HepG2 (cell line): Measurements from ENCODE around the gene CNNM4. TPM values are rescaled to one million over a fixed set of nuclear protein-coding genes. Genes with fewer than 3 reads are reported as not detected.

Source experiments
- ATF2 ChIP-seq: sonication (generic); formaldehyde crosslinking; IDR thresholded peaks from 2 replicates; pipeline ENCODE4 v1.4.0; 2020; ENCODE audit warnings: missing genetic modification reagents
- GABPB1 ChIP-seq: IDR thresholded peaks from 2 replicates; pipeline ENCODE4 v1.6.1; 2016; ENCODE audit warnings: mild to moderate bottlenecking, missing genetic modification reagents, moderate library complexity, missing compliant biosample characterization
- GPN1 ChIP-seq: sonication (generic); formaldehyde crosslinking; IDR thresholded peaks from 2 replicates; pipeline ENCODE4 v1.5.1; 2020; ENCODE audit warnings: missing genetic modification reagents, borderline replicate concordance
- HMG20B ChIP-seq: conservative IDR thresholded peaks from 2 replicates; pipeline ENCODE4 v1.6.1; 2016; ENCODE audit warnings: missing genetic modification reagents, missing compliant biosample characterization
- HNF4G ChIP-seq, 2 experiments: sonication (generic) in 1 of 2; formaldehyde crosslinking in 1 of 2; IDR thresholded peaks; 2 replicates each; pipeline versions ENCODE4 v1.4.0 to v1.6.1; 2011 to 2020; ENCODE audit warnings: borderline replicate concordance in 2 of 2, low read depth in 2 of 2, mild to moderate bottlenecking in 2 of 2, low read length in 1 of 2, missing genetic modification reagents in 1 of 2, moderate library complexity in 1 of 2
- HNRNPK ChIP-seq: fragments of 200-400 bp; formaldehyde crosslinking; IDR thresholded peaks from 2 replicates; pipeline ENCODE4 v1.6.1; 2018; ENCODE audit warnings: low read length, low read depth, moderate library complexity, mild to moderate bottlenecking; ENCODE audit not compliant: poor library complexity, severe bottlenecking
- KLF13 ChIP-seq: sonication (generic); formaldehyde crosslinking; IDR thresholded peaks from 2 replicates; pipeline ENCODE4 v1.4.0; 2020; ENCODE audit warnings: mild to moderate bottlenecking, missing genetic modification reagents
- POLR2G ChIP-seq: fragments of 200-400 bp; formaldehyde crosslinking; IDR thresholded peaks from 2 replicates; pipeline ENCODE4 v1.6.1; 2018; ENCODE audit warnings: mild to moderate bottlenecking, low read depth, low read length, moderate library complexity
- REPIN1 ChIP-seq: sonication (generic); formaldehyde crosslinking; IDR thresholded peaks from 2 replicates; pipeline ENCODE4 v1.8.0; 2022; ENCODE audit warnings: missing genetic modification reagents, low read depth, mild to moderate bottlenecking, borderline replicate concordance
- REST ChIP-seq, 2 experiments: IDR thresholded peaks; 2 replicates each; pipeline ENCODE4 v1.6.1; 2011 to 2012; ENCODE audit warnings: low read length in 2 of 2, borderline replicate concordance in 1 of 2, low read depth in 1 of 2, mild to moderate bottlenecking in 1 of 2, moderate library complexity in 1 of 2
- ZBTB38 ChIP-seq: sonication (generic); formaldehyde crosslinking; IDR thresholded peaks from 2 replicates; pipeline ENCODE4 v1.5.1; 2020; ENCODE audit warnings: mild to moderate bottlenecking, missing genetic modification reagents
- ZFP90 ChIP-seq: sonication (generic); formaldehyde crosslinking; IDR thresholded peaks from 2 replicates; pipeline ENCODE4 v1.8.0; 2022; ENCODE audit warnings: missing genetic modification reagents, mild to moderate bottlenecking, inconsistent platforms, borderline replicate concordance
- ZKSCAN5 ChIP-seq: sonication (generic); formaldehyde crosslinking; IDR thresholded peaks from 2 replicates; pipeline ENCODE4 v1.5.1; 2020; ENCODE audit warnings: mild to moderate bottlenecking, missing genetic modification reagents
- ZNF354B ChIP-seq: sonication (generic); formaldehyde crosslinking; IDR thresholded peaks from 2 replicates; pipeline ENCODE4 v1.8.0; 2022; ENCODE audit warnings: mild to moderate bottlenecking, missing genetic modification reagents
- ZNF564 ChIP-seq: sonication (generic); formaldehyde crosslinking; IDR thresholded peaks from 2 replicates; pipeline ENCODE4 v1.8.1; 2023; ENCODE audit warnings: mild to moderate bottlenecking, missing genetic modification reagents
- ZNF597 ChIP-seq: sonication (generic); formaldehyde crosslinking; IDR thresholded peaks from 2 replicates; pipeline ENCODE4 v1.5.0; 2020; ENCODE audit warnings: missing genetic modification reagents
- ZNF784 ChIP-seq: sonication (generic); formaldehyde crosslinking; IDR thresholded peaks from 2 replicates; pipeline ENCODE4 v1.5.1; 2020; ENCODE audit warnings: missing genetic modification reagents, mild to moderate bottlenecking, borderline replicate concordance
- ZSCAN30 ChIP-seq: sonication (generic); formaldehyde crosslinking; IDR thresholded peaks from 2 replicates; pipeline ENCODE4 v1.5.0; 2020; ENCODE audit warnings: mild to moderate bottlenecking, missing genetic modification reagents
- polyA plus RNA-seq, 8 experiments: library from polyadenylated mRNA; depleted of rRNA in 3 of 8; stranded (reverse) in 7 of 8; unstranded in 1 of 8; fragments of >200 nt; fragmentation: Illumina TruSeq in 4 of 8; extraction: Trizol in 4 of 8; gene quantifications; 2 replicates each; pipeline versions ENCODE4 v1.2.1 to v1.2.3, GENCODE V29; 2011 to 2016; ENCODE audit warnings: low read depth in 4 of 8, missing spikeins in 1 of 8, mixed read lengths in 1 of 8; ENCODE audit not compliant: insufficient read depth in 1 of 8
- total RNA-seq, 5 experiments: library from RNA; depleted of rRNA; stranded (reverse); fragments of >200 nt; fragmentation: Illumina TruSeq; extraction: Trizol; gene quantifications; 2 replicates each; pipeline ENCODE4 v1.2.3, GENCODE V29; 2016; ENCODE audit warnings: low read depth in 1 of 5

CNNM4 gene
- total and polyA plus RNA-seq, 2 of the 13 experiments (the other 11 are each of a cell fraction or from before 2014, with no cell fraction given): 5.9 to 8.4 TPM

- TF ChIP-seq ZNF597: no peak
- no peak for TF ChIP-seq ATF2 (CRISPR knock-in tag)
- 0 out of 2 replicates have a peak, but pooled peaks have one; percentile 31 for TF ChIP-seq GPN1 (CRISPR knock-in tag)
- TF ChIP-seq HMG20B: no peak
- no peak for TF ChIP-seq ZKSCAN5
- TF ChIP-seq HNF4G (IDR thresholded peaks at IDR 0.05; ENCODE audit: borderline replicate concordance, low read depth, low read length): no peak
- no peak for TF ChIP-seq HNF4G (CRISPR knock-in tag; IDR thresholded peaks at IDR 0.05; ENCODE audit: borderline replicate concordance, low read depth)
- TF ChIP-seq REST (IDR thresholded peaks at IDR 0.05; ENCODE audit: borderline replicate concordance in 1 of 2, low read depth in 1 of 2, low read length in 2 of 2): no peak
- no peak for TF ChIP-seq HNRNPK
- TF ChIP-seq KLF13 (CRISPR knock-in tag): no peak
- TF ChIP-seq GABPB1 (CRISPR knock-in tag): peak; percentile 50
- no peak for TF ChIP-seq ZNF784 (CRISPR knock-in tag)
- TF ChIP-seq REPIN1 (CRISPR knock-in tag): no peak
- TF ChIP-seq ZBTB38 (CRISPR knock-in tag): no peak
- TF ChIP-seq ZSCAN30: no peak
- peak; percentile 40; the same call in 1 of the 2 replicates for TF ChIP-seq ZFP90 (CRISPR knock-in tag)
- no peak for TF ChIP-seq ZNF564 (CRISPR knock-in tag)
- TF ChIP-seq POLR2G: peak; percentile 64
- no peak for TF ChIP-seq ZNF354B (CRISPR knock-in tag)
Measured at GRCh38 chr2:96760036-96760985, at the start of gene CNNM4 (continued).
